HCT116 (cell line): ENCODE measurements around the gene CCDC57.

Experiments used
- EZH2phosphoT487 ChIP-seq: fragments of 200-600 bp; IDR thresholded peaks from 2 replicates; pipeline ENCODE4 v1.6.1; 2018; ENCODE audit warnings: antibody characterized with exemption, borderline replicate concordance
- FOSL1 ChIP-seq: IDR thresholded peaks from 2 replicates; pipeline ENCODE4 v1.6.1; 2012; ENCODE audit warnings: low read depth
- POLR2A ChIP-seq: IDR thresholded peaks from 2 replicates; pipeline ENCODE4 v1.7.0; 2011; ENCODE audit warnings: borderline replicate concordance; ENCODE audit not compliant: insufficient read depth, insufficient read length; ENCODE audit errors: extremely low read depth
- POLR2AphosphoS5 ChIP-seq: IDR thresholded peaks from 2 replicates; pipeline ENCODE4 v1.6.1; 2011; ENCODE audit warnings: mild to moderate bottlenecking, low read depth, low read length, moderate library complexity
- RAD21 ChIP-seq: IDR thresholded peaks from 2 replicates; pipeline ENCODE4 v1.6.1; 2012; ENCODE audit warnings: low read depth, mild to moderate bottlenecking
- SIN3A ChIP-seq: IDR thresholded peaks from 2 replicates; pipeline ENCODE4 v1.6.1; 2012; ENCODE audit warnings: low read depth
- SP1 ChIP-seq: IDR thresholded peaks from 2 replicates; pipeline ENCODE4 v1.6.1; 2012; ENCODE audit warnings: low read depth
- SRF ChIP-seq: IDR thresholded peaks from 2 replicates; pipeline ENCODE4 v1.6.1; 2012; ENCODE audit warnings: low read depth
- YY1 ChIP-seq: IDR thresholded peaks from 2 replicates; pipeline ENCODE4 v1.6.1; 2011; ENCODE audit warnings: low read length, low read depth, moderate library complexity, mild to moderate bottlenecking; ENCODE audit not compliant: insufficient replicate concordance; ENCODE audit errors: extremely low read depth
- ZNF274 ChIP-seq: fragments of 200-500 bp; sonication (Bioruptor generic); IDR thresholded peaks from 2 replicates; pipeline ENCODE4 v1.6.1; 2014; ENCODE audit warnings: mild to moderate bottlenecking, low read depth, low read length, inconsistent platforms
- TF ChIP-seq, protein P1 (sequence below), 3 experiments: fragments of 200-600 bp in 1 of 3; sonication (generic) in 1 of 3; IDR thresholded peaks in 2 of 3; conservative IDR thresholded peaks in 1 of 3; 2 replicates each; pipeline ENCODE4 v1.5.1; 2012 to 2017; ENCODE audit warnings: low read depth in 2 of 3, low read length in 2 of 3, antibody characterized with exemption in 1 of 3, borderline replicate concordance in 1 of 3, control low read depth in 1 of 3, mild to moderate bottlenecking in 1 of 3, mixed read lengths in 1 of 3, mixed run types in 1 of 3, moderate library complexity in 1 of 3; ENCODE audit not compliant: insufficient read depth in 1 of 3
- TF ChIP-seq, protein P2 (sequence below): IDR thresholded peaks from 2 replicates; pipeline ENCODE4 v1.6.1; 2012; ENCODE audit warnings: low read depth
- TF ChIP-seq, protein P3 (sequence below): IDR thresholded peaks from 2 replicates; pipeline ENCODE4 v1.6.1; 2012
- TF ChIP-seq, protein P4 (sequence below): IDR thresholded peaks from 2 replicates; pipeline ENCODE4 v1.6.1; 2011; ENCODE audit warnings: mild to moderate bottlenecking, low read length, moderate library complexity; ENCODE audit not compliant: insufficient replicate concordance; ENCODE audit errors: extremely low read depth

DNA sequence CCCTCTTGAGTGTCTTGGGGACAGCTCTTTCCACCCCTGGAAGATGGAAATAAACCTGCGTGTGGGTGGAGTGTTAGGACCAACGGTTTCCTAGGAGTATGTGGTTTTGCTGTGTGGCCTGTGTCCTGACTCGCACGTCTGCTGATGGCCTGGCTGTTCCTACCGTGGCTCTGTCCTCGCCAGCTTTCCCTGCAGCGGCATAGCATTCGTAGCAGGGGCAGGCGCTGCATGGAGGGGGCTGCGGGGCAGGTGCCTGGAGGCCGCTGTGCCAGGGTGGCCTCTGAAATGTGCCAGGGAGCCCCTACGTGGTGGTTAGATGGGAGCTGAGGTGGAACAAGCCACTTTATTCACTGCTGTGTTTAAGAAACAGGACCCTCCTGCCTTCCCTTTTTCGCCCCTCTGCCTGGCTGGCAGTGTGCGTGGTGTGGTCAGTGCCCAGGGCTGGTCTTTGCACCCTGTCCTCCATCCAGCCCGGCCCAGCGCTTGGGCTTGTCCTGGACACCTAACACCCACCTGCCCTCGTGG is 26.8 kb upstream of the CCDC57 start:
- TF ChIP-seq, protein P1, sequence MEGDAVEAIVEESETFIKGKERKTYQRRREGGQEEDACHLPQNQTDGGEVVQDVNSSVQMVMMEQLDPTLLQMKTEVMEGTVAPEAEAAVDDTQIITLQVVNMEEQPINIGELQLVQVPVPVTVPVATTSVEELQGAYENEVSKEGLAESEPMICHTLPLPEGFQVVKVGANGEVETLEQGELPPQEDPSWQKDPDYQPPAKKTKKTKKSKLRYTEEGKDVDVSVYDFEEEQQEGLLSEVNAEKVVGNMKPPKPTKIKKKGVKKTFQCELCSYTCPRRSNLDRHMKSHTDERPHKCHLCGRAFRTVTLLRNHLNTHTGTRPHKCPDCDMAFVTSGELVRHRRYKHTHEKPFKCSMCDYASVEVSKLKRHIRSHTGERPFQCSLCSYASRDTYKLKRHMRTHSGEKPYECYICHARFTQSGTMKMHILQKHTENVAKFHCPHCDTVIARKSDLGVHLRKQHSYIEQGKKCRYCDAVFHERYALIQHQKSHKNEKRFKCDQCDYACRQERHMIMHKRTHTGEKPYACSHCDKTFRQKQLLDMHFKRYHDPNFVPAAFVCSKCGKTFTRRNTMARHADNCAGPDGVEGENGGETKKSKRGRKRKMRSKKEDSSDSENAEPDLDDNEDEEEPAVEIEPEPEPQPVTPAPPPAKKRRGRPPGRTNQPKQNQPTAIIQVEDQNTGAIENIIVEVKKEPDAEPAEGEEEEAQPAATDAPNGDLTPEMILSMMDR (IDR thresholded peaks at IDR 0.05 in 2 of 3, conservative IDR thresholded peaks at IDR 0.05 in 1 of 3; ENCODE audit: borderline replicate concordance in 1 of 3, insufficient read depth in 1 of 3, low read depth in 2 of 3, low read length in 2 of 3), result no peak
- TF ChIP-seq RAD21 (no peak), SP1 (no peak), POLR2AphosphoS5 (peak; percentile 46; the same call in 1 of the 2 replicates), EZH2phosphoT487 (no peak), ZNF274 (no peak), SRF (no peak), YY1 (no peak), SIN3A (no peak; the same call in 1 of the 2 replicates), POLR2A (no peak), FOSL1 (no peak)
- TF ChIP-seq, protein P2, sequence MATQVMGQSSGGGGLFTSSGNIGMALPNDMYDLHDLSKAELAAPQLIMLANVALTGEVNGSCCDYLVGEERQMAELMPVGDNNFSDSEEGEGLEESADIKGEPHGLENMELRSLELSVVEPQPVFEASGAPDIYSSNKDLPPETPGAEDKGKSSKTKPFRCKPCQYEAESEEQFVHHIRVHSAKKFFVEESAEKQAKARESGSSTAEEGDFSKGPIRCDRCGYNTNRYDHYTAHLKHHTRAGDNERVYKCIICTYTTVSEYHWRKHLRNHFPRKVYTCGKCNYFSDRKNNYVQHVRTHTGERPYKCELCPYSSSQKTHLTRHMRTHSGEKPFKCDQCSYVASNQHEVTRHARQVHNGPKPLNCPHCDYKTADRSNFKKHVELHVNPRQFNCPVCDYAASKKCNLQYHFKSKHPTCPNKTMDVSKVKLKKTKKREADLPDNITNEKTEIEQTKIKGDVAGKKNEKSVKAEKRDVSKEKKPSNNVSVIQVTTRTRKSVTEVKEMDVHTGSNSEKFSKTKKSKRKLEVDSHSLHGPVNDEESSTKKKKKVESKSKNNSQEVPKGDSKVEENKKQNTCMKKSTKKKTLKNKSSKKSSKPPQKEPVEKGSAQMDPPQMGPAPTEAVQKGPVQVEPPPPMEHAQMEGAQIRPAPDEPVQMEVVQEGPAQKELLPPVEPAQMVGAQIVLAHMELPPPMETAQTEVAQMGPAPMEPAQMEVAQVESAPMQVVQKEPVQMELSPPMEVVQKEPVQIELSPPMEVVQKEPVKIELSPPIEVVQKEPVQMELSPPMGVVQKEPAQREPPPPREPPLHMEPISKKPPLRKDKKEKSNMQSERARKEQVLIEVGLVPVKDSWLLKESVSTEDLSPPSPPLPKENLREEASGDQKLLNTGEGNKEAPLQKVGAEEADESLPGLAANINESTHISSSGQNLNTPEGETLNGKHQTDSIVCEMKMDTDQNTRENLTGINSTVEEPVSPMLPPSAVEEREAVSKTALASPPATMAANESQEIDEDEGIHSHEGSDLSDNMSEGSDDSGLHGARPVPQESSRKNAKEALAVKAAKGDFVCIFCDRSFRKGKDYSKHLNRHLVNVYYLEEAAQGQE, result no peak
- TF ChIP-seq, protein P3, sequence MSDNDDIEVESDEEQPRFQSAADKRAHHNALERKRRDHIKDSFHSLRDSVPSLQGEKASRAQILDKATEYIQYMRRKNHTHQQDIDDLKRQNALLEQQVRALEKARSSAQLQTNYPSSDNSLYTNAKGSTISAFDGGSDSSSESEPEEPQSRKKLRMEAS, result no peak
- TF ChIP-seq, protein P4, sequence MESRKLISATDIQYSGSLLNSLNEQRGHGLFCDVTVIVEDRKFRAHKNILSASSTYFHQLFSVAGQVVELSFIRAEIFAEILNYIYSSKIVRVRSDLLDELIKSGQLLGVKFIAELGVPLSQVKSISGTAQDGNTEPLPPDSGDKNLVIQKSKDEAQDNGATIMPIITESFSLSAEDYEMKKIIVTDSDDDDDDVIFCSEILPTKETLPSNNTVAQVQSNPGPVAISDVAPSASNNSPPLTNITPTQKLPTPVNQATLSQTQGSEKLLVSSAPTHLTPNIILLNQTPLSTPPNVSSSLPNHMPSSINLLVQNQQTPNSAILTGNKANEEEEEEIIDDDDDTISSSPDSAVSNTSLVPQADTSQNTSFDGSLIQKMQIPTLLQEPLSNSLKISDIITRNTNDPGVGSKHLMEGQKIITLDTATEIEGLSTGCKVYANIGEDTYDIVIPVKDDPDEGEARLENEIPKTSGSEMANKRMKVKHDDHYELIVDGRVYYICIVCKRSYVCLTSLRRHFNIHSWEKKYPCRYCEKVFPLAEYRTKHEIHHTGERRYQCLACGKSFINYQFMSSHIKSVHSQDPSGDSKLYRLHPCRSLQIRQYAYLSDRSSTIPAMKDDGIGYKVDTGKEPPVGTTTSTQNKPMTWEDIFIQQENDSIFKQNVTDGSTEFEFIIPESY, result no peak
